ENCODE measurements around the gene RRP1B.
"Not testable (repeated sequence)": the region's sequence is repeated elsewhere in the genome, so short reads cannot be mapped to it uniquely, and the experiment has no call there.

RRP1B gene

GRCh38 chr21:43702785-43703034 is 43.4 kb downstream of the RRP1B start:
- DNase-seq = no peak

GRCh38 chr21:43703035-43703880 is 43.9 kb downstream of the RRP1B start:
- no peak for DNase-seq

- DNase-seq = no peak
Observed at GRCh38 chr21:43707462-43707861, 48.1 kb downstream of the RRP1B start.

- DNase-seq = no peak
Observed at GRCh38 chr21:43708745-43709381, 49.5 kb downstream of the RRP1B start.

GRCh38 chr21:43712268-43712942 is 53.0 kb downstream of the RRP1B start:
- DNase-seq = no peak

GRCh38 chr21:43713123-43713522 is 53.8 kb downstream of the RRP1B start:
- not testable (repeated sequence) for DNase-seq

GRCh38 chr21:43716376-43717165 is 57.2 kb downstream of the RRP1B start:
- no peak for DNase-seq

- no peak for DNase-seq
Observed at GRCh38 chr21:43717166-43717853, 58.0 kb downstream of the RRP1B start.

- no peak for DNase-seq
Observed at GRCh38 chr21:43717967-43718871, 58.9 kb downstream of the RRP1B start.

- peak; percentile 72 for DNase-seq
Observed at GRCh38 chr21:43718872-43719747, 59.8 kb downstream of the RRP1B start, which contains the start of gene PDXK. PDXK (plus strand) TSS chr21:43719129; CDS start chr21:43719295, 166 bp downstream.

- no peak for DNase-seq
Observed at GRCh38 chr21:43719748-43720538, 60.6 kb downstream of the RRP1B start.

- DNase-seq = no peak
Observed at GRCh38 chr21:43720539-43721166, 61.3 kb downstream of the RRP1B start.

- no peak for DNase-seq
Observed at GRCh38 chr21:43721206-43721605, 61.8 kb downstream of the RRP1B start.

- DNase-seq = no peak
Observed at GRCh38 chr21:43721939-43722338, 62.6 kb downstream of the RRP1B start.

GRCh38 chr21:43723648-43724047 is 64.3 kb downstream of the RRP1B start:
- no peak for DNase-seq

- DNase-seq = no peak
Observed at GRCh38 chr21:43726686-43727518, 67.5 kb downstream of the RRP1B start.

GRCh38 chr21:43727519-43728153 is 68.3 kb downstream of the RRP1B start:
- DNase-seq = peak; percentile 20

- DNase-seq = no peak
Observed at GRCh38 chr21:43728154-43728466, 68.8 kb downstream of the RRP1B start.

Data from NCI-H2171 treated with DMSO at 0.1 percent for 48 hours (cell line).